NCI-H1105 treated with DMSO at 0.1 percent for 48 hours (cell line): Measurements from ENCODE around the gene BMP8A.

ENCODE experiments used
- DNase-seq: peaks from one replicate; lab custom pipeline; 2025; lab: John Stamatoyannopoulos, UW

The BMP8A gene

DNA sequence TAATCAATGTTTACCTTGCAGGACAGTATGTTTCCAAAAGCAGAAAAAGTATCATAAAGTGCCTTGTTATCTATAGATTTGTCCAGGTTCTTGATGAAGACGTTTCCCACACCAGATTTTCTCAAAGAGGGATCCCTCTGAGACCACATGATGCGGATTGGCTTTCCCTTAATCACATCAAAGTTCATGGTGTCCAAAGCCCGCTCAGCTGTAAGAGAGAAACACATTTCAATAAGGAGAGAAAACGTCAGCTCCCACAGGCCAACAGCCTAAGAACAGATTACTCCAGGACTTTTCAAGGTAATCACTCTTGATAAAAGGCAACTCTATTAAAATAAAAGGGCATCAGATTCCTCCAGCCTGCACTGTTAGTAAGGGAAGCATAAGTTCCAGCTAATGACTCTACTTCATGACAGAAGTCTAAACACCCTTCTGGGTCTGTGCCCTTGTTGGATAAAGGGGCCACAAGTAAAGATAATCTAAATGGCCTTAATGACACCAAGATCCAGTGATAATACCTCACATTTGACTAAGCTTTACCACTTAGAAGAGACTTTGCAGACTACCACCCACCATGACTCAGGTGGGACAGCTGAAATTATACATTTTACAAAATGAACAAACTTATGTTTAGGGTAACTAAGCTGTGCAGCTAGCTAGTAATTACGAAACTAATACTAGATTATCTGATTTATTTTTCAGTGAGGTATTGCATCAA is 81.1 kb downstream of the BMP8A start:
- DNase-seq = no peak

GRCh38 chr1:39573097-39573465 is 81.6 kb downstream of the BMP8A start:
- DNase-seq = no peak

DNA sequence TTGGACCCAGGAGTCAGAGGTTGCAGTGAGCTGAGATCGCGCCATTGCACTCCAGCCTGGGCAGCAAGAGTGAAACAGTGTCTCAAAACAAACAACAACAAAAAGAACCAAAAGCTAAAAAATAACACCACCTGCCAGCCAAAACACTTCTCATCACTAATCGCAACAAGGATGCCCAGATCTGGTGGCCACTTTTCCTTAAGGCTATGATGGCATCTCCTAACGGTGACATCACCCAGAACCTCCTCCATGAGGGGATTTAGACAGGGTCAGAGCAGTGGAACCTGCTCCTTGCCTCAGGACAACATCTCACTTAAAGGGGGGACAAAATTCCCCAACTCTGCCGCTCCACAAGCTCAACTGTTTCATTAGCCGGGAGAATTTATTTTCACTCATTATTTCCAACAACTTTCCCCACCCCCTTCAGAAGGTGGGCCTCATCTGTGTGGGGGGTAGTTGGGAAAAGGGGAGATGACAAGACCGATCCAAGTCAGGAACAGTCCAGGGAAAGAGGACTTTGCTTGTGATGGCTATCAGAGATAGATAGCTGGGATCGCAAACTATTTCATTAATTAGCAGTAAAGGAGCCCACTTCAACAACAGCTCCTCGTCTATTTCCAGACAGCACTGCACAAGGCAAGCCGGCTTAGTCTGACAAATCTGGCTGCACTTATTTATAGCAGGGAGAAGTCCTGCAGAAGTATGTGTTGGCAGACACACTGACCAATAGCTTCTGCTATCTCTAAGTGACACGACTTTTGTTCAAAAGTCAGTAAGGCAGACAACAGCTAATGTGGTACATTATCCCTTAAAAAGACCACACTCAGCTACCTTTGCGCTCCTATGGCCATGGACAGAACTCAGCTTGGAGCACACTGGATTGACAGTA is 82.5 kb downstream of the BMP8A start:
- no peak for DNase-seq

GRCh38 chr1:39574646-39575045 is 83.2 kb downstream of the BMP8A start:
- no peak for DNase-seq
